GM18520 (cell line): Measurements from ENCODE around the gene XAF1.
"Not testable (repeated sequence)": the region's sequence is repeated elsewhere in the genome, so short reads cannot be mapped to it uniquely, and the experiment has no call there.

ENCODE experiments used
- ATAC-seq: cut with Tn5 transposase; IDR thresholded peaks from one replicate; pipeline ENCODE4 v1.9.1; 2021; ENCODE audit not compliant: unreplicated experiment

Gene XAF1

GRCh38 chr17:6797718-6798351 is 42.0 kb downstream of the XAF1 start:
- ATAC-seq, result no peak

- no peak for ATAC-seq
Observed at GRCh38 chr17:6799738-6800137, 43.9 kb downstream of the XAF1 start.

- no peak for ATAC-seq
Observed at GRCh38 chr17:6800422-6801027, 44.7 kb downstream of the XAF1 start.

GRCh38 chr17:6811510-6811909 is 55.7 kb downstream of the XAF1 start:
- ATAC-seq, result no peak

- no peak for ATAC-seq
Observed at GRCh38 chr17:6812295-6812694, 56.4 kb downstream of the XAF1 start.

- no peak for ATAC-seq
Observed at GRCh38 chr17:6815775-6816174, 59.9 kb downstream of the XAF1 start.

- not testable (repeated sequence) for ATAC-seq
Observed at GRCh38 chr17:6816368-6816767, 60.5 kb downstream of the XAF1 start.

GRCh38 chr17:6818938-6819337 is 63.1 kb downstream of the XAF1 start:
- ATAC-seq, result no peak

- ATAC-seq, result no peak
Observed at GRCh38 chr17:6823011-6823442, 67.2 kb downstream of the XAF1 start.
